Colon (tissue), 2 donors: ENCODE results near the gene OMA1.
A peak's percentile ranks its signal among the peaks of the same experiment; 100 is the strongest.
"Not testable (repeated sequence)": the region's sequence is repeated elsewhere in the genome, so short reads cannot be mapped to it uniquely, and the experiment has no call there.

Experiments
- FAIRE-seq: peaks from 2 replicates; lab custom pipeline; 2012; peaks lifted over from hg19 to GRCh38; lab: Jason Lieb, UNC
- donor health status: control.
- donor health status: control.

Gene OMA1

DNA sequence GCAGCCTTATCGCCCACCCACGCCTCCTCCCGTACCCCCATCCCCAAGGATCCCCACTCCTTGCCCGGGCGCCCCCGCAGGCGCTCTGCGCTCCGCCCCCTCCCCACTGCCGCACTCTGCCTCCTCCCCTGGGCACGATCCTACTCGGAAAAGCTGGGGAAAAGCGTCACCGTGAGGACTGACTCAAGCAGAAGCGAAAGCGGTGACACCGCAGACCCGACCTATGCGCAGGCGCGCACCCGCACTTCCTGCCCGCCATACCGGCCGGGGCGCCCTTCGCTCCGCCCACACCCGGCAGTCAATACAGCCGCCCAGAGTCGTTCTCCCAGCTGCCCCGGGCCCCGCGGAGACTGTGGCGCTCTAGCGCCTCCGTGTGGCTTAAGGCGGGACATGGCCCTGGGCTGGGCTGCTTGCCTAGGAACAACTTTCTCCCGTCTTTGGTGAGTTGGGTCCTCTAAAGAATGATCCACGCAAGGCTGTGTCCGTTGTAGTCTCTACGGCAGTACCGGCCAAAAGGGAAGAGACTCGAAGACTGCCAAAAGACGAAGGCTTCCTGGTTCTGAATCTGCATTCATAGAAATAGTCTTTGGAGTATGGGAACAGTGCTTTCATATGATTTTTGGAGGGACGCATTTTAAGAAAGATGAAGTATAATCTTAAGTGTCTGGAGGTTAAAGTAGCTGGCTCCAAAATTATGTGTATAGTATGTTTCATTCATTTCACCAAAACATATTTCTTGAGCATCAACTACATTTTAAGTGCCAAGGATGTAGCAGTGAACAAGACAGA is at the start of gene OMA1:
Gene OMA1, minus strand, starts transcription at position 207 of the 789 bp plus-strand sequence. CDS start 7,432 bp downstream, outside the sequence.
- peak; percentile 31 for FAIRE-seq

DNA sequence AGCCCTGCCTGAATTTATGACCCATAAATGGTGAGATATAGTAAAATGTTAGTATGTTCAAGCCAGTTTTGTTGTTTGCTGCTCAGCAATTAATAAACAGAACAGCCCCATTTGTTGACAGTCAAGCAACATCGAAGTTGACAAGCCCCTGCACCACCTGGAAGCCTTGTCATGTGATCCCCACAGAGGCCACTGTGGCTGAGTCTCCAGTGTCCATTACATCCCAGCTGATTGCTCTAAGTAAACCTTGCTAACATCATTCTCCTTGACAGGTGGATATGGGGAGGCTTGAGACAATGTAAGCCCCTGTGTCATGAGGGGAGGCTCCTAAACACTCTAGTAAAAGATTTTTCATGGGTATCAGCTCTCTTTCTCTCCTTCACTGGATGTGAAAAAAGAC is 48.0 kb upstream of the OMA1 start:
- no peak for FAIRE-seq

DNA sequence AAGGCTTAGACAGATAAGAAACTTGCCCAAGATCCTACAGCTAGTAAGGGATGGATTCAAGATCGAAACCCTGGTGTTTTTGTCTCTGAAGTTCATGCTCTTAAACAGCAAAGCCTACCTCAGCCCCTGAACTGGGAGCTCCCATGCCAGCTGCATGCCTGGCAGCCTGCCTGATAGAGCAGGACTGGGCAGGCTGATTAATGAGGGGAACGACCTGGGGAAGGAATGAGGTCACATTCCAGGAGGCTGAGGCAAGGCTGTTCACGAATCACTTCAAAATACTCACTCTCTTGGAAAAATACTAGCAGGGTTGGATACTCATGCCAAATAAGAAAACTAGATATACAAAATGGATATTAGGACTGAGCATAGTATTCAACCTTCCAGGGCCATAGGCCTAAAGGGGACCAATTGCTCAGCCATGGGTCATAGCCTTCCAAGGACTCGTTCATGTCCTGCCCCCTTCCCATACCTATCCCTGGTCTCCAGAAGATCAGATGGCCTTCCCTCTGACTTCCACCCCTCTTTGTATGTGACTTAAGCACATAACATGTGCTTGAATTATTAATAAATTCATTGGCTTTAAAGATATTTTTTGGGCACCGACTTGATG is 46.1 kb upstream of the OMA1 start:
- FAIRE-seq: no peak

DNA sequence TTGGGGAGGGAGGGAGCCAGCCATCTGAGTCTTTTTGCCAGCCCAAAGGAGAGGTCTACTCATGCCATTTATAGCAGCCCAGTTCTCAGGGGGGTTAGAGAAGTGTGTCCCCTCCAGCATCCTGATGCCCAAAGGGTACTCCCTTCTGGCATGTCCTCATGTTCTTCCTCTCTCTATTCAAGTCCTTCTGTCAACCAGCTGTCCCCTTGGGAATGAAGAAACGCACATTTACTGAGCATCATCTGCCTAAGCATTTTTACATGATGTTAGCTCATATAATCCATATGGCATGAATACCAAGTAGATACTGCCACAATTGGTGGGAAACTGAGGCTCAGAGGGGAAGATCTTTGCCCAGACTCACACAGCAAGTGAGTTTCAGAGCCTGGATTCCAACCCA is 45.3 kb upstream of the OMA1 start:
- FAIRE-seq: no peak

DNA sequence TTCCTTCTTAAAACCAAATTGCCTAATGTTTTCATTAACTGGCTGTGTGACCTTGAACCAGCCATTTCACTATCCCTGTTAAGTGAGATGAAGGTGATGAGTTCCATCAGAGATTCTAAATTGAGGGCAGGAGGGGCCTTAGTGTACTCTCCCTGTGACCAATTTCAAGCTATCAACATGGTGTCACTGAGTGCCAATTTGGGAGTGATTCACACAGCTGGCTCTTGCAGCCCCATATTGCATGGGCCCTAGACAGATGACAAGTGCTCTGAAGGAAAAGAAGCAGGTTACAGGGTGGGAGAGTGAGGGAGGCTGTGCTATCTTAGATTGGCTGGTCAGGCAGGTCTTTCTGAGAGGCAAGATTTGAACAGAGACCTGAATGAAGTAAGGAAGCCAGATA is 43.5 kb upstream of the OMA1 start:
- no peak for FAIRE-seq

DNA sequence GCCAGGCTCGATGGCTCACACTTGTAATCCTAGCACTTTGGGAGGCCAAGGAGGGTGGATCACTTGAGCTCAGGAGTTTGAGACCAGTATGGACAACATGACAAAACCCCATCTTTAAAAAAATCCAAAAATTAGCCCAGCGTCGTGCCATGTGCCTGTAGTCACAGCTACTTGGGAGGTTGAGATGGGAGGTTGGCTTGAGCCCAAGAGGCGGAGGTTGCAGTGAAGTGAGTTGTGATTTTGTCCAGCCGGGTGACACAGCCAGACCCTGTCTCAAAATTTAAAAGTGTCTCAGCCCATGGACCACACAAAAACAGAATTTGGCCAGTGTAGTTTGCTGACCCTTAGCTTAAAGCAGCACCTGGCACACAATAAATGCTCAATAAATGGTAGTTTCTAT is 41.9 kb upstream of the OMA1 start:
- FAIRE-seq: no peak

DNA sequence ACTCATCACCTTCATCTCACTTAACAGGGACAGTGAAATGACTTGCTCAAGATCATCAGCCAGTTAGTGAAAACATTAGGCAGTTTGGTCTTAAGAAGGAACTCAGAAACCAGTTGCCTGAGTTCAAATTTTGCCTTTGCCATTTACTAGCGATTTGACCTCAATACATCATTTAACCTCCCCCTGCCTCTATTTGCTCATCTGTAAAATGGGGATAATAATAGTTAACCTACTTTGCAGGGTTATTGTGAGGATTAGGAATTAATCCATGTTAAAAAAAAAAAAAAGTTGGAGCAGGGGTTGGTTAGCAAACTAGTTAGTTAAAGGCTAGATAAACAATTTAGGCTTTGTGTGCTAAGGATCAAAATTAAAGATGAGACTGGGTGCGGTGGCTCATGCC is 41.1 kb upstream of the OMA1 start:
- FAIRE-seq: no peak

DNA sequence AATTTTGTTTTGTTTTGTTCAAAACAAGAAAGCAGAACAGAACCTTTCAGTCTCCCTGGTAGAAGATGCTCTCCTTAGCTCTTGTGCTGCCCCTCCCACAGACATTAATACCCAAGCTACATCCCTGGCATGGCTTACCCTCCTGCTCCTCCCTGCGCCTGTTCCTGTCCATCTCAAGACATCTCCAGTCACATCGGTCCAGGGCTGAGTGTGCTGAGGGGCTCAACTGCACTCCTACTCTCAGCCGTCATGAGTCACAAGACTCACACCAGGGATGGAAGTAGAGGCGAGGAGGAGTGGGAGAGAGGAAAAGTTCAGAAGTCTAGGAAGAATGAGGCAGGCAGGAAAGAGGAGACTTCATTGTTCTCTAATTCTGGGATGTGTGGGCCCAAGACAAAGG is 39.7 kb upstream of the OMA1 start:
- FAIRE-seq: no peak

DNA sequence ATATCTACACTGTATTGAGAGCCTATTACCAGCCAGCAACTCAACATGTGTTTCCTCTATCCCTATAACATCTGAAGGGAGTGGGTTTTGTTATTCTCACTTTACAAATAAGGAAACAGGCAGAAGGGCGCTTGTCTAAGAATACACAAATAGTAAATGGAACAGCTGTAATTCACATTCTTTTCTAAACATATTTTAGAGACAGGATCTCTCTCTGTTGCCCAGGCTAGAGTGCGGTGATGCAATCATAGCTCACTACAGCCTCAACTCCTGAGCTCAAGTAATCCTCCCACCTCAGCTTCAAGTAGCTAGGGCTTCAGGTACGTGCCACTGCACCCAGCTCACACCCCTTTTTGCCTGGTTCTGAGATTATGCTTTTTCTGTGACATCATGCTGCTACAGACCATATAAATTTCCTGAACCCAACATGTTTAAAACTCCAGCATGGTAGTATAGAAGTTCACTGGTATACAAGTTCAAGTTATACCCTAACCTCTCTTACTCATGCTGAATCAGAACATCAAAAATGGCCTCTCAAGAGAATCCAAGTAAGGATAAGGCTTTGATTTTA is 39.1 kb upstream of the OMA1 start:
- FAIRE-seq: no peak

DNA sequence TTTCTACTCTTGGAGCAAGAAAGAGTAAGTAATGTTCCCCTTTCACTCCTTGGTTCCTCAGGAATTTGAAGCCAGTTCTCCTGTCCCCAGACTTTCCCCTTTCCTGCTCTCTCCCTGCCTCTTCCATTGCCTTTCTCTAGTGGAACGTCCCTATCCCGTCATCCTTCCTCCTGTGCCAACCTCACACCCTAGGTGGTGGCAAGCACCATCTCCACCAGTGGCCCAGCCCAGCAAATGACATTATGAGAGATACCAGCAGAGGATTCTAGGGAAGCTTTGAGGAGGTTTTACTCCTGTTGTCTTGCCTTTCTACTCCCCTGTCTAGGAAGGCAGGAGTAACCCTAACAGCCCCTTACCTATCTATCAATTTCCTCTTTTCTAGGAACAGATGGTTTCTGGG is 38.6 kb upstream of the OMA1 start:
- no peak for FAIRE-seq

DNA sequence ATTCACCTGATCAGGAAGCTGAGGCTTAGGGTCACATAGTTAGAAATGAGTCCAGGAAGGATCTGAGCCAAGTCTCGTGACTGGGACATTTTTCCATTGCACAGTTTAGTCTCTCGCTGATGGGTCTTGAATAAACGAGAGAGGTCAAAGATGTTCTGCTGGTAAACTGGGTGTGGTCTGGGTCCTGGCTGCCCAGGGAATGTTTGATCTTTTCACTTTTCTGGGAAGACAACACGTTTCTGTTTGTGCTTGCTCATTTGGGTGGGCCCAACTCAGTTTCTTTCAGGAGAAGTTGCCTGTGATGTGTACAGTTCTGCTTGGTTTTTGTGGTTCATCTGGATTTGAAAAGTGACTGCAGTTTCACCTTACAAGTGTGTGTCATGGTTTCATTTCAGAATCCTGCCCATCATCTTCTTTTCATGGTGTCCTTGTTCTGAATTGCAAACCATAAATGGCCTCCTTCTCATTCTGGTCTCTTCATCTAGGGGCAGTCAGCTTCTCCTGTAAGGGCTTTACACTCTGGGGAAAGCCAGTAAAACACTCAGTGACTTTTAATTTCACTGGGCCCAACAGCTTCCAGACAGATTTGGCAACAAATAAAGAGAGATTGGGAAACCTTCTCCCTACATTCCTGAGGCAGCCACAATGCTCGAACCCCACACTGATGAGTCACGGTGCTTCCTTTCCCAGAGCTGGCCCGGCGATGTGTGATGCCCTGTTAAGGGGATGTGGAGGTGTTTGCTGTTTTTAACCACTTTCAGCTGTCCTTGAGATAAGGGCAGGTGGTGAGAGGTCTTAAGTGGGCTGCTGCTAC is 37.8 kb upstream of the OMA1 start:
- no peak for FAIRE-seq

DNA sequence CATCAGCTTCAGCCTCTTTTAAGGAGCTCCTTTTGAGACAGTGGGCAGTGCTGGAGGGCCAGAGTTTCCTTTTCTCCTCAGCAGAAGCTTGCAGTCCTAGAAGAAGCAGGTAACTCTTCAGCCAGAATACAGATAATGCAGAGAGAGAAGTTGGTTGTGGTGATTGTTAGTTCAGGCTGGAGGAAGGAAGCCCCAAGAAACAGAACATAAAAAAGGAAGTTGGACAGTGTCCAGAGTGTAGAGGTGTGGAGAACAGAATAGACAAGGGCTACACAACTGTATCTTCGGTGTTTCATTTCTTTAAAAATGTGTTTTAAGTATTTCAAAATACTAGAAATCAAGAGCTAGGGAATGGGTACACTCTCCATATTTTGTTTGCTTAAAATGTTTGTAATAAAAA is 37.0 kb upstream of the OMA1 start:
- no peak for FAIRE-seq

DNA sequence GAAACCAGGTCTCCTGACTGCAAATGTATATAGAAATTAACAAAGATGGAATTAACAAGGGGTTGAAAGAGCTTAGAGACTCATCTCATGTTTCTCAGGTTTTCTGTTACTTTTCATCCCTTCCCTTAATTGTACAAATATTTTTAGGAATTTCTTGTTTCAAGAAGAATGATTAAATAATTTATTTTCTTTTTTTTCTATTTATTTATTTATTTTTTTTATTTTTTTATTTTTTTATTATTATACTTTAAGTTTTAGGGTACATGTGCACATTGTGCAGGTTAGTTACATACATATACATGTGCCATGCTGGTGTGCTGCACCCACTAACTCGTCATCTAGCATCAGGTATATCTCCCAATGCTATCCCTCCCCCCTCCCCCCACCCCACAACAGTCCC is 35.6 kb upstream of the OMA1 start:
- not testable (repeated sequence) for FAIRE-seq

DNA sequence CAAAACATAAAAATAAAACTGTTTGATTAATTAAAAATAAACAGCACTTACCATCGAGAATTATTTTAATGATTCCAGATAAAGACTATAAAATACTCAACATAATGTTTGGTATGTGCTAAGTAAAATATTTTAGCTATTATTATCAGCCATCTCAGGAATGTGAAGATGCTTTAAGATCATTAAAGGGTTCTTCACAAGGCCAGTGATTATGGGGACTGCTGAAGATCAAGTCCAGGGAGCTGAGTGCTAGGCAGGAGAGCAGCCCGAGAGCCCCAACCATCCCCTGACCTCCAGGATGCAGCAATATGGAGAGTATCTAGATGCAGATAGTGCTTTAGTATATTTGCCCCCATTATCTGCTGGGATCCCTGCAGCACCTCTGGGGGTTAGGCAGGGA is 35.1 kb upstream of the OMA1 start:
- FAIRE-seq: no peak

DNA sequence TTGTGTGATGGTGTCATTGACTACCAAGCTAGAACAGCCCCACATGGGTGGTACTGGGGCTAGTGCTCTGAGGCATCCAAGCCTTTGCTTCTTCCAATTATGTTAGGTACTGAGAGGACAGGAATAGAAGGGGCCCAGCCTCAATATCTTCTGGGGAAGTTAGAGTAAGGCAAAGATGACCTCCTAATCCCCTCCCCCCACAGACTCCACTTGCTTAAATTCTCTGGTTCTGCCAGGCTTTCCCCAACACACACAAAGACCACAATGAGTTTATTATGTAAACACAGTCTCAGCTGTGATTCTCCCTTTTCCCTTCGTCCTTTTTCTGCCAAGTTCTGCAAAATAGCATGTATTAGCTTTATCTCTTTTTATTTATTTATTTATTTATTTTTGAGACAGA is 33.7 kb upstream of the OMA1 start:
- FAIRE-seq: no peak

DNA sequence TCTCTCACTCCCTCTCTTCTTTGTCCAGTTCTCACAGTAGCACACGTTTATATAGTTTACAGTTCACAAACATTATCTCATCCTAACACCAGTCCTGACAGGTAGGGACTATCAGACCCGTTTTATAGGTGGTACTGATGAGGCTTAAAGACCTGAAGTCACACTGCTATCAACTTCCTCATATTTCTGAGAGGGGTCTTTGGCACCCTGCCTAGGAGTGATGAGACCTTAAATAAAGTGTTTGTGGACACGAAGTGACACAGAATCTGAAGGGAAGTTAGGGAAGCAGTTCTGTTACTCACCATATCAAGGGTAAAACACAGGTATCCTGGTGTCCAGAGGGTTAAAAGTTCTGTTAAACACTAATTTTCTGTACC is 31.1 kb upstream of the OMA1 start:
- FAIRE-seq: no peak

DNA sequence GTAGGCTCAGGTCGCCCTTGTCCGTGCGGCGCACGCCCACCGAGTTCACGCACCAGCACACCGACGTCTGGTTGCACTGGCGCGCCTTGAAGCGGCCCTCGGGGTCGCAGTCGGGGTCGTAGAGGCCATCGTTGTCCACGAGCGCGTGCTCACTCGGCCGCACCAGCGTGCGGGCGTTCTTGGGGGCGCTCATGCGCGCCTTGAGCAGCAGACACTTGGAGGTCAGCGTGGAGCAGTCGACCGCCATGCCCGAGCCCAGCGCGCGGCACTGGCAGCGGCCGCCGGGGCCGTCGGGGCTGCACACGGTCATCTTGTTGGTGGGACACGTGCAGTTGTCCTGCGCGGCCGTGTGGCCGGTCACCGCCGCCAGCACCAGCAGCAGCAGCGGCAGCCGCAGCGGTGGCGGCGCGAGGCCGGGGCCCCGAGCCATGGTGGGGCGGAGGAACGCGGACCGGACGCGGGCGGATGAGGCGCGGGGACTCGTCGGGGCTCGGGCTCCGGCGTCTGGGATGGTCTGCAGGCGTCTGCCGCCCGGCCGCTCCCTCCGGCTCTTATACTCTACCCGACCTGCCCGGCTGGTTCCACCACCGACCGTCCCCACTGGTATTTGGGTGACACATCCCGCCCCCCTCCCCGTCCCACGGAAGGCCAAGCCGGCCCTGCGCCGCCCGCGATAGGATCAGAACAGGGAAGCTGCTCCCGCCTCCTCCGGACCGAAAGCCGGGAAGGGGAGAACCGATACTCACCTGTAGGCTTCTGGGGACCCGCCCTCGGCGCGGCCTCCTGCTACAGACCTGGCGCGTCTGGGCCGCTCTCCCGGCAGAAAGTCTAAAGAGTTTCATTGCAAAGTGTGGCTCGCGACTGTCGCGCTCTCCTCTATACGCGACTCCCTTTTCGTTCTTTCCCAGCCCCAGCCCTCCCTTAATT is 30.5 kb upstream of the OMA1 start, which contains the start of gene TACSTD2:
Gene TACSTD2, minus strand, starts transcription at position 526 of the 927 bp plus-strand sequence. Its CDS starts 96 bp downstream, at position 430.
- FAIRE-seq: no peak

DNA sequence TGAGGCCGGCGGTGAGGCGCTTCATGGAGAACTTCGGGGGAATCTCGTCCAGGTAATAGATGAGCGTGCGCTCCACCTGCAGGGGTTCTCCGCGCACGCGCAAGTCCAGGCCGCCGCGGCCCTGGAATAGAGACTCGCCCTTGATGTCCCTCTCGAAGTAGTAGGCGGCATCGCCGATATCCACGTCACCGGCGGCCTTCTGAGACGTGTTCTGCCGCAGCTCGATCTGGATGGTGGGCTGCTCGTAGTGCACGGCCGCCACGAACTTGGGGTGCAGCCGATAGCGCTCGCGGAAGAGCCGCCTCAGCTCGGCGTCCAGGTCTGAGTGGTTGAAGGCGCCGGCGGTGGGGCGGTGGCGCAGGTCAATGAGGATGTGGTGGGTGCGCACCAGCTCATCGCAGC is 29.8 kb upstream of the OMA1 start:
- no peak for FAIRE-seq

DNA sequence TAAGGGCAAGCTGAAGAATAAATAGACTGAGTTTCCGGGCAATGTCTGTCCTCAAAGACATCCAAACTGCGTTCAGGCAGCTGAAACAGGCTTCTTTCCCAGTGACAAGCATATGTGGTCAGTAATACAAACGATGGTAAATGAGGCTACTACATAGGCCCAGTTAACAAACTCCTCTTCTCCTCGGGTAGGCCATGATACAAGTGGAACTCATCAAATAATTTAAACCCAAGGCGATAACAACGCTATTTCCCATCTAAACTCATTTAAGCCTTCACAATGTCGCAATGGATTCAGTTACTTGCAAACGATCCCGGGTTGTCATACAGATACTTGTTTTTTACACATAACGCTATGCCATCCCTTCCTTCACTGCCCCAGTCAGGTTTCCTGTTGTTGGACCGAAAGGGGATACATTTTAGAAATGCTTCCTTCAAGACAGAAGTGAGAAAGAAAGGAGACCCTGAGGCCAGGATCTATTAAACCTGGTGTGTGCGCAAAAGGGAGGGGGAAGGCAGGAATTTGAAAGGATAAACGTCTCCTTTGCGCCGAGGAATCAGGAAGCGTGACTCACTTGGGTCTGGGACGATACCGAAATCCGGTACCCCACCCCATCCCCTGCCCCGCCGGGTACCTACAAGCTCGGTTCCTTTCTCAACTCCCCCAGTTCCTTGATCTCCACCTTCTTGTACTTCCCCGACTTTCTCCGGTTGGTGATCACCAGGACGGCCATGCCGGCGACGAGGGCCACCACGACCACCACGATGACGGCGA is 29.2 kb upstream of the OMA1 start:
- FAIRE-seq: no peak

DNA sequence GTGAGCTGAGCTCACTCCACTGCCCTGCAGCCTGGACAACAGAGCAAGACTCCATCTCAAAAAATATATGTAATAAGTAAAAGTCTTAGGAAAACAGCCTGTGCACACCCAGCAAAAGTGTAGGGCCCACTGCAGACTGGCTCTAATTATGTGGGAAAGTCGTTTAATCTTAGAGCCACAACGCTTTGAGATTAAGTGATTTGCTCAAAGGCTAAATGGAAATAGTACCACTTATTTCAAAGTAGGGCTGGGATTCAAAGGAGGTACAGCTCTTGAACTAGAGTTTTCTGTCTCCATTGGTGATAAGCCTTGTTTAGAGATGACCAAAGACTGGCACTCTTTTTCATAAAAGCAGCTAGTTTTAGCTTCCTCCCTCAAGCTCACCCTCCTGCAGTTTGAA is 28.3 kb upstream of the OMA1 start:
- FAIRE-seq: no peak
